Activated T-helper 1 cell treated with Interleukin-2 at 50 U/mL for 16 hours (primary cell): ENCODE data around the gene CKAP2.
"Not testable (repeated sequence)": the region's sequence is repeated elsewhere in the genome, so short reads cannot be mapped to it uniquely, and the experiment has no call there.

Experiments used
- DNase-seq: peaks from one replicate; pipeline ENCODE4 v3.0.0-alpha.2; 2020; ENCODE audit warnings: low read depth

Gene CKAP2

GRCh38 chr13:52451135-52451804 lies 4.0 kb upstream of the CKAP2 start:
- no peak for DNase-seq

- DNase-seq = no peak
Measured at GRCh38 chr13:52452470-52452869, 2.8 kb upstream of the CKAP2 start.

GRCh38 chr13:52454459-52454819 lies 839 bp upstream of the CKAP2 start:
- no peak for DNase-seq

- DNase-seq = peak; percentile 53
Measured at GRCh38 chr13:52455677-52456041, 381 bp downstream of the CKAP2 start.

GRCh38 chr13:52459668-52460067 lies 4.4 kb downstream of the CKAP2 start:
- no peak for DNase-seq

GRCh38 chr13:52461265-52461664 lies 6.0 kb downstream of the CKAP2 start:
- DNase-seq = no peak

GRCh38 chr13:52463526-52463925 lies 8.2 kb downstream of the CKAP2 start:
- no peak for DNase-seq

- DNase-seq = not testable (repeated sequence)
Measured at GRCh38 chr13:52468487-52468886, 13.2 kb downstream of the CKAP2 start.

GRCh38 chr13:52480677-52481428 lies 25.6 kb downstream of the CKAP2 start:
- DNase-seq = not testable (repeated sequence)

- not testable (repeated sequence) for DNase-seq
Measured at GRCh38 chr13:52487078-52487477, 31.8 kb downstream of the CKAP2 start.

- DNase-seq = not testable (repeated sequence)
Measured at GRCh38 chr13:52488763-52489162, 33.5 kb downstream of the CKAP2 start.

GRCh38 chr13:52491015-52491414 lies 35.7 kb downstream of the CKAP2 start:
- not testable (repeated sequence) for DNase-seq

- DNase-seq = not testable (repeated sequence)
Measured at GRCh38 chr13:52494241-52494640, 39.0 kb downstream of the CKAP2 start.

- not testable (repeated sequence) for DNase-seq
Measured at GRCh38 chr13:52497979-52498378, 42.7 kb downstream of the CKAP2 start.

GRCh38 chr13:52502277-52502676 lies 47.0 kb downstream of the CKAP2 start:
- DNase-seq = not testable (repeated sequence)

GRCh38 chr13:52505843-52506242 lies 50.6 kb downstream of the CKAP2 start:
- DNase-seq = not testable (repeated sequence)

- DNase-seq = not testable (repeated sequence)
Measured at GRCh38 chr13:52509532-52509931, 54.3 kb downstream of the CKAP2 start.

- not testable (repeated sequence) for DNase-seq
Measured at GRCh38 chr13:52510221-52510797, 55.0 kb downstream of the CKAP2 start.

GRCh38 chr13:52511598-52511997 lies 56.3 kb downstream of the CKAP2 start:
- DNase-seq = not testable (repeated sequence)

- not testable (repeated sequence) for DNase-seq
Measured at GRCh38 chr13:52513957-52514596, 58.8 kb downstream of the CKAP2 start.

GRCh38 chr13:52523323-52523722 lies 68.0 kb downstream of the CKAP2 start:
- DNase-seq = not testable (repeated sequence)
